T-helper 1 cell treated with Interleukin-12 subunit alpha and Interleukin-12 subunit beta and Interleukin-4 antibody, amounts not matched to agents 30 μg/mL and 1 μg/mL, for 36 hours (primary cell): ENCODE measurements around the gene MEPE.
"Not testable (repeated sequence)": the region's sequence is repeated elsewhere in the genome, so short reads cannot be mapped to it uniquely, and the experiment has no call there.

Source experiments
- H3K27ac Mint-ChIP-seq: one replicate; pipeline ENCODE4 v1.8.0; 2021; ENCODE audit warnings: mild to moderate bottlenecking, mixed read lengths
- H3K27me3 Mint-ChIP-seq: one replicate; pipeline ENCODE4 v1.8.0; 2021; ENCODE audit warnings: low read depth, mixed read lengths
- H3K36me3 Mint-ChIP-seq: one replicate; pipeline ENCODE4 v1.8.0; 2021; ENCODE audit warnings: low read depth, mixed read lengths
- H3K4me1 Mint-ChIP-seq: one replicate; pipeline ENCODE4 v1.8.0; 2021; ENCODE audit warnings: low read depth, mixed read lengths
- H3K4me3 Mint-ChIP-seq: one replicate; pipeline ENCODE4 v1.8.0; 2021; ENCODE audit warnings: mild to moderate bottlenecking, moderate library complexity, mixed read lengths
- H3K9me3 Mint-ChIP-seq: one replicate; pipeline ENCODE4 v1.8.0; 2021; ENCODE audit warnings: mixed read lengths

Gene MEPE

GRCh38 chr4:87882861-87883260 lies 50.1 kb downstream of the MEPE start:
- no peak overlapping the region for H3K4me3 Mint-ChIP-seq
- H3K27ac Mint-ChIP-seq = no peak overlapping the region
- no peaks in the 10 kb centered on the region for H3K36me3 Mint-ChIP-seq
- no peaks in the 10 kb centered on the region for H3K4me1 Mint-ChIP-seq
- H3K27me3 Mint-ChIP-seq = peaks cover 17% of the 10 kb centered on the region
- no peaks in the 10 kb centered on the region for H3K9me3 Mint-ChIP-seq

DNA sequence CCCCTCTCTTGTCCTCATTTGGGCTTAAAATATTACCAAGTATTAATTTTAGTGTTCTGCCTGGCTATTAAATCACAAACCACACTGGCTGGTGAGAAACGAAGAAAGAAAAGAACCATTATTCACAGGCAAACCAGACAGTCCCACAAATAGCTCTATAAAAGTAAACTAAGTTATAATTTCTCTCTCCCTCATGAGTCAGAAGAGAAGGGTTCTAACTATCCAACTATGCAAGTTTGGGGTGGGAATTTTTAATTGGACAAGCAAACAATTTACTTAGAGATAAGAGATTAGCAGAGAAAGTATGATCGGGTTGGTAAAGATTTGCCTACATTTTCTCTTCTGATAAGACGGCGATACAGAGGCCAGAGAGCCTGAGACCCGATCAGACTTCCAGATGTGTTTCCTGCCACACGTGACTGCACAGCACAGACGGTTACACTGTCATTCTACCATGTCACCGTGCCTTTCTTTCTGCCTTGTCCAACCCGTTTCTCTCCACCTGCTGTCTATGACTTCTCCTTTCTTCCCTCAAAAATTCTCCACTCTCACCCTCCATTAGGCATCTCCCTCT lies 52.3 kb downstream of the MEPE start:
- Mint-ChIP-seq H3K27ac (no peak overlapping the region), H3K27me3 (peaks cover 12% of the 10 kb centered on the region), H3K36me3 (no peaks in the 10 kb centered on the region), H3K9me3 (no peaks in the 10 kb centered on the region), H3K4me3 (no peak overlapping the region), H3K4me1 (no peaks in the 10 kb centered on the region)

DNA sequence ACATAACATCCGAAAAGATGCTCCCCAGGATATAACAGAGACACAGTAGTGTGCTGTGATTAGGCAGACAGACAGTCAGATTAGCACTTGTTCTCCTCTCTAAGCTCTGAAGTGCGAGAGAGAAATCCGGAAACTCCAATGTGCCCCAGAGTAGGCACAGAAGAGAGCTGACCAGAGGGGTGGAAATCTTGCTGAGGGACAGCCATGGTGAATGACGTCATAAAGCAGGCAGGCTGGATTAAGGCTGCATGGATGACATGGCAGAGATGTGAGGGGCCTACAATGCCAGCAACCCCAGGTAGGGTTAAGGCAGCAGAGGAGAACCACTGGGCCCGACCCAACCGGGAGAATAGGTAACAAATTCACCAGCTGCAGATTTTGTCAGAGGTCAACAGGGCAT lies 53.3 kb downstream of the MEPE start:
- Mint-ChIP-seq H3K27me3 (peaks cover 12% of the 10 kb centered on the region), H3K9me3 (no peaks in the 10 kb centered on the region), H3K4me1 (no peaks in the 10 kb centered on the region), H3K36me3 (no peaks in the 10 kb centered on the region), H3K27ac (no peak overlapping the region), H3K4me3 (no peak overlapping the region)

DNA sequence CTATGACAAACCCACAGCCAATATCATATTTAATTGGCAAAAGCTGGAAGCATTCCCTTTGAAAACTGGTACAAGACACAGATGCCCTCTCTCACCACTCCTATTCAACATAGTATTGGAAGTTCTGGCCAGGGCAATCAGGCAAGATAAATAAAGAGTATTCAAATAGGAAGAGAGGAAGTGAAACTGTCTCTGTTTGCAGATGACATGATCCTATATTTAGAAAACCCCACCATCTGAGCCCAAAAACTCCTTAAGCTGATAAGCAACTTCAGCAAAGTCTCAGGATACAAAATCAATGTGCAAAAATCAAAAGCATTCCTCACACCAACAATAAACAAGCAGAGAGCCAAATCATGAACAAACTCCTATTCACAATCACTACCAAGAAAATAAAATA lies 58.0 kb downstream of the MEPE start:
- H3K36me3 Mint-ChIP-seq, H3K4me3 Mint-ChIP-seq, H3K9me3 Mint-ChIP-seq, H3K27ac Mint-ChIP-seq, H3K4me1 Mint-ChIP-seq, H3K27me3 Mint-ChIP-seq: not testable (repeated sequence)

GRCh38 chr4:87895964-87896621 lies 63.3 kb downstream of the MEPE start:
- peaks cover 16% of the 10 kb centered on the region for H3K27me3 Mint-ChIP-seq
- H3K4me1 Mint-ChIP-seq = peaks cover 12% of the 10 kb centered on the region
- no peak overlapping the region for H3K27ac Mint-ChIP-seq
- H3K4me3 Mint-ChIP-seq = no peak overlapping the region
- H3K36me3 Mint-ChIP-seq = no peaks in the 10 kb centered on the region
- peaks cover 4% of the 10 kb centered on the region for H3K9me3 Mint-ChIP-seq
